HCEC 1CT (cell line): ENCODE measurements around the gene RGS6.
"Not testable (repeated sequence)": the region's sequence is repeated elsewhere in the genome, so short reads cannot be mapped to it uniquely, and the experiment has no call there.

Experiments
- DNase-seq: peaks from one replicate; pipeline ENCODE4 v3.0.0-alpha.2; 2017

Gene RGS6

DNA sequence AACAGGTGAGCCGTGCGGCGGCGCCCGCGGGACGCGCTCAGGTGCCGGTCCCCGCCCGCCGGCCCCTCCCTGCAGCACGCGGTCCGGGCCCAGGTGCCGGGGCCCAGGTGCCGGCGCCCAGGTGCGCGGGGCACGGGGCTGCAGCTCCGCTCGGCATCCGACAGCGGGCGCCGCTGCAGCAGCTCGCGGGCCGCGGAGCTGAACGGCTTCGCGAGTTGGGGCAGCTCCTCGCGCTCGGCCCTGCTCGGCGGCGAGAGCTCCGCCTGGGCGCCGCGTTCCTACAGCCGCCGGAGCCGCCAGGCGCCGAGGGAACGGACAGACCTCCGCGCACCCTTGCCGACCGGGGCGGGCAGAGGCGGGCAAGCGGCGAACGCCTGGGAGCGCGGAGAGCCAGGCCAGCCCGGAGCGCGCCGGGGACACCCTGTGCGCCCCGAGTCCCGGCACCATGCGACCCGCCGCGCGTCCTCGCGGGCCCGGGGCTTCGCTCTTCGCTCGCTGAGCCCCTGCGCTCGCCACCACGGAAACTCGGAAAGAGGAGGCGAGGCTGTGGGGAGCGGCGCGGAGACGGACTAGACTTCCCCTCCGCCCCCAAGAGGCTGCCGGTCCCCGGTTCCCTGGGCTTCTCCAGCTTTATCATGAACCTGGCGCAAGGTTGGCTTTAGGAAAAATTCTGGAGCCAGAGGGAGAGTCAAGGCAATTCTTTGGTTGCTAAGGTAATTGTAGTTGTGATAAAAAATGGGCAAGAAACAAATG is at the start of gene RGS6:
TSS of gene RGS6 (plus strand) at position 201 of the 753 bp plus-strand sequence.
- no peak for DNase-seq

DNA sequence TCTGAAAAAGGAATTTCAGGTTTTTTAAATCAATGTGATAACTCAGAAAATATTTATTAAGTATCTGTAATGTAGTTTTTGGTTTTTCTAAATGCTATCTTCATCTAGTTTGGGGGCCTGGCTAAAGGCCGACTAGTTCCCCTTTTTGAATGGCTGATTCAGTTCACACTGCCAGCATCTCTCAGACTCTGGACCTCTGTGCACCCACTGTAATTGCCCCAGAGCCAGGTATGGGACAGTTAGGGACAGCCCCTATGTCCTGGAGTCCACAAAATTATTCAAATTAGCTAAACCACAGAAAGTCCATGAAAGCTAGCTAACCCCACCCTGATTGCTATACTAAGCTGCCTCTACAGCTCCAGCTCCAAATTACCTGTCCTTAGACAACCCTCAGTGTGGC is 49.1 kb upstream of the RGS6 start:
- DNase-seq: no peak

DNA sequence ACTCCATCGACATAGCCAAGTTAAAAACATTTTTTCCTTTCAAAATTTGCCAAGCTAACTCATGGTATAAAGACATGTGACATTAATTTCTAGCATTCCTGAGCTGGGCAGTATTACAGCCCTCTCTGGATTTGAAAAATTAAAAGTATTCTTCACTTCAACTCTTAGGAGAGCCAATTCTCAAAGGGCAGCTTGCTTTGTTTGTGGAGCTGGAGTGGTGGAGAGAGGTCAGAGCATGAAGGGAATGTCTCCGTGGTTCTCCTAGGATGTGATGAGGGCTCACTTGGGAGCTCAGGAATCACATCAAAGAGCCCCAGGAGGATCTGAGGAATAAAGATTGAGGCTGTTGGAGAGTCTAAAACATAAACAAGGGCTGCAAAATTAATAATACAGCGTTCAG is 46.9 kb upstream of the RGS6 start:
- no peak for DNase-seq

DNA sequence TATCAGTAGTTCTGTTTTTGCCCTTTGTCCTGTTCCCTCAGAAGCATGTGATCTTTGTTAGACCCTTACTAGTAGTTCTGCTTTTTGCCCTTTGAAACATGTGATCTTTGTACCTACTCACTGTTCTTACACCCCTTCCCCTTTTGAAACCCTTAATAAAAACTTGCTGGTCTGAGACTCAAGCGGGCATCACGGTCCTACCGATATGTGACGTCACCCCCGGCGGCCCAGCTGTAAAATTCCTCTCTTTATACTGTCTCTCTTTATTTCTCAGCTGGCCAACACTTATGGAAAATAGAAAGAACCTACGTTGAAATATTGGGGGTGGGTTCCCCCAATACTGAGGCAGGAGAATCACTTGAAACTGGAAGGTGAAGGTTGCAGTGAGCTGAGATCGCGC is 44.4 kb upstream of the RGS6 start:
- not testable (repeated sequence) for DNase-seq

DNA sequence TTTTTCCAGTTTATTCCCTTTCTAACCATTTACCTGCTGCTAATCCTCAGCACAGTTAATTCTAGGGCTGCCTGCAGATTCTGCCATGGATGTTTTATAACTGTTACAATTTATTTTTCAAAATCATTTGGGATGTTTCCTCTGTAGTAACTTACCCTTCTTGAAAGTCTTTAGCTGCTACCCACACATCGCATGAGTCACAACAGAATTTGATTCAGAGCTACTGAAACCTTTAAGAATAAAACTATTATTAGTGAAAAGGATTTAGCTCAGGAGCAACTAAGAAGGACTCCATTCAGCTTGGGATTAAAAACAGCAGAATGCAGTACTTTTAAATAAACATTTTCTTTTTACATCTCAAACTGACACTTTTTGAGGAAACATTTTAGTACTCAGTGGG is 41.7 kb upstream of the RGS6 start:
- no peak for DNase-seq

DNA sequence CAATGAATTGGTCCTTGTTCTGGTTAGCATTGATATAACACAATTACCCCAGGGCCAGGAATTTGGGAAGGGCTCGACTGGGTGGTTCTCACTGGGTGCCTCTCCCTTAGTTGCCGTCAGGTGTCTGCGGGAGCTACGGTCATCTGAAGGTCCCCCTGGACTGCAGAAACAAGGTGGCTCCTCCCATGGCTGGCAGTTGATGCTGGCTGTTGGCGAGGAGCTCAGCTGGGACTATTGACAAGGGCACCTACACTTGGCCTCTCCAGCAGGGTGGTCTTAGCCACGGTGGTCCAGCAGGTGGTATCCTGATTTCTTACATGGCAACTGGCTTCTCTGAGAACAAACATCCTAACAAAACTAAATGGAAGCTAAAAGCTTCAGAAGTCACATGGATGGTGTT is 41.0 kb upstream of the RGS6 start:
- no peak for DNase-seq

DNA sequence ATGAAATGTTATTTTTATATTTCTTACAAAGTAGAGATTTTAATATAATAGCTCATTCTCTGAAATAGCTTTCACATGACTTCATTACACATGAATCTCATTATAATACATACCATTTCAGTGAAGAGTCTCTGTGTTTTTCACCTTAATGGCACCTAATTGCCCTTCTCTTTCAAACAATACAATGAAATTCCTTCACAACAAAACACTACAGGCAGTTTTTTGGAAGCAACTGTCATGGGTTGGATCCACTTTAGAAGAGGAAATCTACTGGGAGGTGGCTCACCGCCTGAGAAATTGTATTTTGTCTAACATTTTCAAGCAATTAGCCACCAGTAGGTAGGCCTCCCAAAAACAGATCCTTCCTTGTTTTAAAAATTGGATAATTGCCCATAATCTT is 40.3 kb upstream of the RGS6 start:
- DNase-seq: no peak

DNA sequence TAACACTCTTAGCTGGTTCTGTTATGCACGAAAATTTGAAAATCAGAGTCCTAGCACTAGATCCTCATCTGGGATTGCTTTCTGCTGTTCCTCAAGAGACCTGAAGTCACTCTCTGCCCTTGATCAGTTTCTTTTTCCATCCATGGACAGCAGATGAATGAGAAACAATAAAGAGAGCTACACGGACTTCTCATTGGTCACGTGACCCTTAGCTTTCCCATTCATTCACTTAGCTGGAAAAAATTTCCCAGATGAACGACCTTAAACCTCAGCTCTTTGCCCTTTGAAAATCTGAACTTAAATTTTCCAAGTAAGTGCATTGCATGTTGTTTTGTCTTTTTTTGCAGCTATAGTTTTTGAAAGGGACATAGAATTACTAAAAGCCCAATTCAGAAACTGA is 27.2 kb upstream of the RGS6 start:
- no peak for DNase-seq

DNA sequence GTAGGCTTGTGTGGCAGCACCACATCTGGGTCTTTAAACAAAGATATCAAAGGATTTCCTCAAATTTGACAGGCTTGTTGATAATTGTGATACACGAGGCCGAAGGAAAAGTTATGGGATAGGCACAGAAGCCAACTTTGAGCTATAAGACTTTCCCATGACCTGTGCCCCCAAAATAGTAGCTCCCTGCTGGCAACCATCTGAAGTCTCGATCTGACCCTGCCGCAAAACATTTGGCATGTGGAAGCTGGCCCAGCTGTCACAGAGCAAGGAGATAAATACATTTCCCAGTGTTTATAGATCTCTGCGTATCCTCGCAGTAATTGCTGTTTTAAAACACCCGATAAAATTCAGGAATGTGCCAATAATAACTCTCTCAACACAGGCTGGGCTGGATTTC is 26.4 kb upstream of the RGS6 start:
- DNase-seq: no peak

DNA sequence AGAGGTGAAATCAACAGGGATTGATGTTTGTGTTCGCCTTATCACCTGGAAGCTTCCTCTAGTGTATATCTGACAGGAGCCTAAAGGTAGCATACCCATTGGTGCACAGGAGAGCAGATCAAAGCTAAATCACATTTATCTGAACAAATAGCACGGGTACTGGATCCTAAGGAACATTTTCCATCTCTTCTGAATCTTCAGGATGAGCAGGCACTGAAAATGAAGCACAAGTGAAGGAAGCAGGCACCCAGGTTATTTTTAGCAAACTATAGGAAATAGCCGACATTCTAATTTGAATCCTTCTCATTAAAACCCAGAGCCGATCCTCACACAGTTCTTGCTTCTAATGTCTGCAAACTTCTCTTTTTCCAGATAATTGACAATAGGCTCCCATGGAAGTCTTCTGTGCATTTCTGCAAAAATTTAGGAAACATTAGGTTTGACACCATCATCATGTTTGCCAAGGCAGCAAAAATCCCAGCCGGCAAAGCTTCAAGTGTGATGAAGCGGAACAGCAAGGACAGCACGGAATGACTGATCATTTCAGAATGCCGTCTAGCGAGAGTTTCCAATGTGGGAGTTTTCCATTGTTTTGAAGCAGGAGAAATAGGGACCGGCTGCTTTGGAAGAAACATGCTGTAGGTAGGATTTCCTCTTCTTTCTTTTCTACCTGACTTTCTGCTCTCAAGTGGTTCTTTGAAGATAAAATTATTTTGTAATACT is 24.3 kb upstream of the RGS6 start:
- no peak for DNase-seq

DNA sequence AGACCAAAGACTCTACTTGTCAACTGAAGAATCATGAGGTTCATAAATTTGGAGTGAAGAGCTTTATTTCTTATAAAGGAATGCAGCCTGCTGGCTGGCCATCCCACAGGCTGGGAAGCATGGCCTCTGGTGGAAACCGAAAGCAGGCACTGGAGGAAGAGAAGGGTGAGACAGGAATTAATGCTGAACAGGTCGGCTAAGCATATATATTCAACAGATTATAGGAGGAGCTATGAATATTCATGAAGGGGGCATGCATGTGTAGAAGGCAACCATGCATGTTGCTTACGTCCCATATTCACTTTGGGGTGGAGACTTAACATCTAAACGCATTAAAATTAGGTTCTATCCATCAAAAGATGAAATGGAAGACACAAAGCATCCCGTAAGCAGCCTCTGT is 20.6 kb upstream of the RGS6 start:
- no peak for DNase-seq

DNA sequence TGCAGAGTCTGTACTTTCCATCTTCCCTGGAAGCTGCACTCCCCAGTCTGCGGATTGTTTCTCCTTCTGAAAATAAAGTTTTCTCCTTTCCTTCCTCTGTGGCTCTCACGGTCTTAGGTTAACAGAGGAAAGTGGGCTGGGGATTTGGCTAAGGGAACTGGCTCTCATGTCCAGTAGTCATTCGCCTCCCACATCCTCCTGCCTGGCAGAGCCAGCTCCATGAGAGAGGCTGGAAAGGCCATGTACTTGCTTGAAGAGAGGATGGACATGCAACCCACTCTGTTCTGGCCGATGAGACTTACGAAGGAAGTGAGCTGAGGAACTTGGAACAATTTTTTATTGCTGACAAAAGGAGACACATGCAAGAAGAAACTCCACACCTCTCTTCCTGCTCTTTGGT is 18.9 kb upstream of the RGS6 start:
- DNase-seq: no peak

DNA sequence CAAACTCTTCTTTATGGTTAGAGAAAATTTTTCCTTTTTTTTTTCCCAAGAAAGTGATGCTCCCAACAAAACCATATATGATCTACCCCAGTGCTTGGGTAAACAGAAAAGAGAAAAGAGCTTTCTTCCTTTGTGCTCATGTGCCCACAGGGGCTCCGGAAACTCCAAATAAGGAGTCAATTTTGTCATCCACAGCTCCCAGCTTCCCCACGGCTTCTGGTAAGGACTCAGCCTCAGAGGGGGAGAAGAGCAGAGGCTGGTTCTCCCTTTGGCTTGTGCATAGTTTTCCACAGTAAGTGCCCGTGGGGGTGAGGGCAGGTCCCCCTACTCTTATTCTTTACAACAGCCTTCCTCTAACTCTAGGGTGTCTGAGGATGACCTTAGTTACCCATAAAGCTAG is 13.3 kb upstream of the RGS6 start:
- DNase-seq: no peak

DNA sequence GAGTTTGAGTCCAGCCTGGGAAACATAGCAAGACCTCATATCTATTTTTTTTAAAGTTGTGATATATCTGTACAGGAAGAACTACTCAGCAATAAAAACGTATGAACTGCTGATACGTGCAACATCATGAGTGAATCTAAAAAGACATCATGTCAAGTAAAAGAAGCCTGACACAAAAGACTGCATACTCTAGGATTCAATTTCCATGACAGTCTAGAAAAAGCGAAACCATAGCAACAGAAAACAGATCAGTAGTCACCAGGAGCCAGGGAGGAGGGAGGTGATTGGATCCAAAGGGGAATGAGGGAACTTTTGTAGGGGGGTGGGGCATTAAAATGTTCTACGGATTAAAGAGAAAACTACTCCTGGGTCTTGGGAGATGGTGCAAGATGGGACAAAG is 8.7 kb upstream of the RGS6 start:
- no peak for DNase-seq

DNA sequence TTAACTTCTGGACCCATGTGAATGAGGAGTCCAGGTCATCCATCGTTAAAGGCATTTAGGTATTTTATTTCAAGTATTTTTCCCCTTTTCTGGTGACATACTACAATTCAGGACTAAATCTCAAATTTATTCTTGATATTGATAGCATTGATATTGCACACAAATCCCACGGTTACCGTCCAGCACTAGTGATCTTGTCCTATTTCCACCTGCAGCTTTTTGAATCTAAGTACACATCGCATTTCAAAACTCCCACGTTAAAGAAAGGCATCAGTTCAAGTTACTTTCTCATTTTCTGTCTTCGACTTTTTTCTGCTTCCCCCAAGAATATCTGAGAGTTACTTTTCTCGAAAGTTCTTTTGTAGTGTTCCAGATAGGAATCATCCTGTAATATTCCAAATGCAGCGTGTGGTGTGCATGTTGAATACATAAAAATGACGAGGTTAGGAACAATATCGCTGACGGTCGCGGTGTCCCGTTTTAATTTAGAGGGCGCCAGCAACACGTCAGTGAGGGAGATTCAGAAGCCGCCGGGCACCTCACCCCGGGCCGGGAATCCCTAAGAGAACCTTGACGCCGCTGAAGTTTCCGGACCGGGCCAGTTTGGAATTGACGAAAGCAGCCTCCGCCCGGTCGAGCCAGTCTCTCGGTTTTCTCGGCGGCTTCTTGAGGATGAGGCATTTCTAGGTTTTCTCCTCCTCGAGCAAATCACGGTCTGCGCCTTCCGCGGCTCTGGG is 569 bp upstream of the RGS6 start:
- no peak for DNase-seq

DNA sequence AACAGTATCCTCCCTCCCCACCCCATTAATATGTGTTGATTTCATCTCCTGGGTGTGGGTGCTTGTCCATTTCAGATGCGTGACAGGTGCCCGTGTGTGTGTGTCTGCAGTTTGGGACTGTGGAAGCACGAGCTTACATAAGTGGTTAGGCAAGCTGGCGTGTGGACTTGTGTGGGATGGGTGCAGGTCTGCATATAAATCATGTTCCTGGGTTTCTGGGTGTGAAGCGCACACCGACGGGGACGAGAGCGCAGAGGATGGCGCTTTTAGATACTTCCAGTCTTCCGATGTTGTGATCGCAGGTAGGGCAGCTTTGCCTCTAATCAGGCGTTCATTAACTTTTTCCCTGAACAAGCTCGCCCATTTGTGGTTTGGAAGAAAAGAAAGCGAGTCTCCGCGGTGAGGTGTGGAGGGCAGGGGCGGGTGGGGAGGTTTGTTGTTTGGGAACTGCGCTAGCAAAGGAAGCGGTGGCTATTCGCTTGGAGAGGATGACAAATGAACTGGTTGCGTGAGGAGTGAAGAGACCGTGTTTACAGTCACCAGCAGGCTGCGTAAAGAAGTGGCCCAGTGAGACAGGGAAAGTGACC is 865 bp downstream of the RGS6 start:
- DNase-seq: no peak

DNA sequence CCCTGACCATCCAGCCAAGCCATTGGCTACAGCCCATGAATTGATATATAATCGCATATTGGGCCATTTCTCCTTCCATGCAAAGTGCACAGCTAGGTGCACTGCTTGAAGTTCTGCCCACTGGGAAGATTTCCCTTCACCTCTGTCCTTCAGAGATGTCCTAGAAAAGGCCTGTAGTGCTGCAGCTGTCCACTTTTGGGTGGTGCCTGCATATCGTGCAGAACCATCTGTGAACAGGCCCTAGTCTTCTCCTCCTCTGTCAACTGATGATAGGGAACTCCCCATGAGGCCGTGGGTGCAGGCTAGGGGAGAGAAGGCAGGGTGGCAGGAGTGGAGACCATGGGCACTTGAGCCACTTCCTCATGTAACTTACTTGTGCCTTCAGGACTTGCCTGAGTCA is 6.0 kb downstream of the RGS6 start:
- DNase-seq: not testable (repeated sequence)

DNA sequence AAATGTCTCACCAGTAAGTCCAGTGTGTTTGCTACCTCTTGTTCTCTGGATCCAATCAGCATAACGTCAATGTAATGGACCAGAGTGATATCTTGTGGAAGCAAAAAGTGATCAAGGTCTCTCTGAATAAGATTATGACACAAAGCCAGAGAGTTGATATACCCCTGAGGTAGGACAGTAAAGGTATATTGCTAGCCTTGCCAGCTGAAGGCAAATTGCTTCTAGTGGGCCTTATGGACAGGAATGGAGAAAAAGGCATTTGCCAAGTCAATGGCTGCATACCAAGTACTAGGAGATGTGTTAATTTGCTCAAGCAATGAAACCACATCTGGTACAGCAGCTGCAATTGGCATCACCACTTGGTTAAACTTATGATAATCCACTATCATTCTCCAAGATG is 7.1 kb downstream of the RGS6 start:
- DNase-seq: not testable (repeated sequence)

DNA sequence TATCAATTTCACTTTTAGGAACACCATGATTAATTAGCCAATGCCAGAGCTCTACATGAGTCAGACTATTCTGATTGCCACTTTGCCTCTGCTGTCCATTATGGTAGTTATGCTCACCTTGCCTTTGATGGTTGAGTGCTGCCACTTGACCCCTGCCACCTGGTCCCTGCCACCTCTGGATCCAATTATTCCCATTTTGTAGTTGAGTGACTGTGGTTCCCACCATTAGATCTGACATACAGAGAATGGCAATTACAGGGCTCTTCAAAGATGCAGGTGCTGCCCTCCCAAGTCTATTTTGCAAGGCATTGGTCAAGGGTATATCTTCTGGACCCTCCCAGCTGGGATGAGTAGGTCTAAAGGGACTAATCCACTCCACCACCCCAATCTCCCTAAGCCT is 8.3 kb downstream of the RGS6 start:
- DNase-seq: not testable (repeated sequence)

DNA sequence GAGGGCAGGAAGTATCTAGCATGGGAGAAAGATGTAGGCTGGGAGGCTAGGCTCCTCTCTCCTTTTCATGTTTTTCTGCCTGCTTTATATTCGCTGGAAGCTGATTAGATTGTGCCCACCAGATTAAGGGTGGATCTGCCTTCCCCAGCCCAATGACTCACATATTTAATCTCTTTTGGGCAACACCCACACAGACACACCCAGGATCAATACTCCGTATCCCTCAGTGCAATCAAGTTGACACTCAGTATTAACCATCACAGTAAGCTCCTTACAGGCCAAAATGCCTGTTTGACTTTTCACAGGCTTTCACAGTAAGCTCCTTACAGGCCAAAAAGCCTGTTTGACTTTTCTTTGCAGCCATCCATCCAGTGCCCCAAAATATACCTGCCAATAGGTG is 9.4 kb downstream of the RGS6 start:
- not testable (repeated sequence) for DNase-seq

DNA sequence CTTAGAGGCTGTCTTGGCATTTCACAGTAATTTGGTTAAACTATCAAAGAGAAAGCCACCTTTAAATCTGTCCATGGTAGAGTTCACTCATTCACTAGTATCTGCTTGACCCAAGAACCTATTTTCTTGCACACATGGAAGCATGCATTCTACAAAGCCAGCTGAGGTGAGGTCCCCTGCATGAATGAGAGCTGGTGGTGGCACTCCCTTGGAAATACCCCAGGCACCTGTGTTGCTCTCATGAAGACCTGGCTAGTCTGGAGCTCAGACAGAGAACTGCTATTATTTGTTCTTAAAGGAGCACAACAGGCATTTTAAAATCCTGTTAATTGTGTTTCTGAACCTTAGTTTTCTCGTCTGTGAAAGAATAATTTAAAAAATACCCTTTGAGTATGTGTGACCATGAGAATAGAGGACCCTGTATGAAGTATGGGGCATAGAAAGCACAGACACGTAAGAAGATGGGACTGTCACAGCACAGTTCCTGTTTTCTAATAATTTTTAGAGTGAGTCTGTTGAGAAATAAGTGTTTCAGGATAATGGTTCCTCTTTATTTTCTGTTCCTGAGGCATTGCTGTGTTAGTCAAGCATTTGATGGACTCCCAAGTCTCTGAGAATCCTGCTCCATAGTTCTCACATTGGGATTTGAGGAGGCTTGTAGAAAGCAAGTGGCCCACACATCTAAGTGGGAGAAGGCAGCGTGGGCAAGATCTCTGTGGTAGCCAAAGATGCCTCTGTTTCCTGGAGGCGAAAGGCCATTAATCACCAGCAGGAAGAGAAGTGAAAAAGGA is 10.9 kb downstream of the RGS6 start:
- DNase-seq: no peak

DNA sequence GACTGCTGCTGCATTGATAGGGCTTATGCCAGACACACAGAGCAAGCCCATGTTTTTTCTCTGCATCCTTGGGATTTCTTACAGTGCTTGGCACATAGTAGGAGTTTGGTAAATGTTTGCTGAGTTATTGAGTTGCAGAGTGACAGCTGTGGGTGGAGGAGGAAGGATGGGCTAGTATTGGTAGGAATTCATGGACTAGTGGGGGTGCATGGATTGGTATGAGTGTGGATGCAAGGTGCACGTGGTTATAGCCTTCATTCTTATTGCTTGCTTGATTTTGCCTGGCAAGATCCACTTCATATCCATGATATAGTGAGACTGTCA is 11.4 kb downstream of the RGS6 start:
- DNase-seq: no peak

DNA sequence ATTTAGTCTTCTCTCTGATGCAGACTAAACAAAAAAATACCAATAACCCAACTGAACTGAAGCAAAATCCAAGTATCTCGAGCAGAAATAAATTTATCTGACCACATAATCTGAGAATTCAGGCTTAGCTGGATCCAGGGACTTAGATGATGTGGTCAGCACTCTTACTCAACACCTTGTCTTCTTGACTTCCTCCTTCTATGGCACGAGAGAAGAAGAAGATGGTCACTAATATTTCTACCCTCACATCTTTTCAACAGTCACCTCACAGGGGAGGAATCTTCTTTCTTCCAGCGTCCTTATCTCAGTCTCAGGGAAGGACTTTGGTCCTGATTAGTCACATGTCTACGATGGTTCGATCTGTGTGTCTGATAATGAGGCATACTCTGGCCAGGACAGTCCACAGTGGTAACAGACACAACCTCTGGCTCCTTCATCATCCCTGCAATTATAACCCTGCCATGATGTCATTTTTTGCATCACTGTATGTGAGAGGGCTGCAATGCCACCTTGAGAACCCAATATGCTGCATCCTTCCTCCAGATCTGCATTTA is 15.8 kb downstream of the RGS6 start:
- no peak for DNase-seq
